ENCODE measurements around the gene USP9X.

Gene USP9X

DNA sequence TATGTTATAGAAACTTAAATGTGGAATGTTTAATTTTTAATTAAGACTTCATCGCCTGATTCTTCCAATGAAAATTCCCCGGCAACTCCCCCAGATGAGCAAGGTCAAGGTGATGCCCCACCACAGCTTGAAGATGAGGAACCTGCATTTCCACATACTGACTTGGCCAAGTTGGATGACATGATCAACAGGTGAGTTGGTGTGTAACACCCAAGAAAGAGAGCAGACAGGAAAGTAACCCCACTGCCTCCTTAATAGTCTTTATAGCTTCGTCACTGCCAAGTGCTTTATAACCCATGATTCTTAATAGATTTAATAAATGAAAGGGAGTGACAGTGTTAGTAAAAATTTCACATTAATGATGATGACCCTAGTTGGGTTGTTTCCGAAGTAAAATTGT is 43.7 kb downstream of the USP9X start:
- Histone ChIP-seq H3K4me3 (no peak overlapping the region), H3K9me3 (no peaks in the 10 kb centered on the region), H3K36me3 (peaks cover 0 to 42% (median 12%) of the 10 kb centered on the region in 3 donors), H3K4me1 (peaks cover 0 to 21% (median 5%) of the 10 kb centered on the region in 4 donors), H3K27ac (no peak overlapping the region), H3K27me3 (no peaks in the 10 kb centered on the region)
- no peak for DNase-seq
- intact Hi-C loops (cut with DNase I; ENCODE audit: low total_unique reads), result no loop called here
- TF ChIP-seq, protein P1, sequence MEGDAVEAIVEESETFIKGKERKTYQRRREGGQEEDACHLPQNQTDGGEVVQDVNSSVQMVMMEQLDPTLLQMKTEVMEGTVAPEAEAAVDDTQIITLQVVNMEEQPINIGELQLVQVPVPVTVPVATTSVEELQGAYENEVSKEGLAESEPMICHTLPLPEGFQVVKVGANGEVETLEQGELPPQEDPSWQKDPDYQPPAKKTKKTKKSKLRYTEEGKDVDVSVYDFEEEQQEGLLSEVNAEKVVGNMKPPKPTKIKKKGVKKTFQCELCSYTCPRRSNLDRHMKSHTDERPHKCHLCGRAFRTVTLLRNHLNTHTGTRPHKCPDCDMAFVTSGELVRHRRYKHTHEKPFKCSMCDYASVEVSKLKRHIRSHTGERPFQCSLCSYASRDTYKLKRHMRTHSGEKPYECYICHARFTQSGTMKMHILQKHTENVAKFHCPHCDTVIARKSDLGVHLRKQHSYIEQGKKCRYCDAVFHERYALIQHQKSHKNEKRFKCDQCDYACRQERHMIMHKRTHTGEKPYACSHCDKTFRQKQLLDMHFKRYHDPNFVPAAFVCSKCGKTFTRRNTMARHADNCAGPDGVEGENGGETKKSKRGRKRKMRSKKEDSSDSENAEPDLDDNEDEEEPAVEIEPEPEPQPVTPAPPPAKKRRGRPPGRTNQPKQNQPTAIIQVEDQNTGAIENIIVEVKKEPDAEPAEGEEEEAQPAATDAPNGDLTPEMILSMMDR (IDR thresholded peaks at IDR 0.05), result no peak

DNA sequence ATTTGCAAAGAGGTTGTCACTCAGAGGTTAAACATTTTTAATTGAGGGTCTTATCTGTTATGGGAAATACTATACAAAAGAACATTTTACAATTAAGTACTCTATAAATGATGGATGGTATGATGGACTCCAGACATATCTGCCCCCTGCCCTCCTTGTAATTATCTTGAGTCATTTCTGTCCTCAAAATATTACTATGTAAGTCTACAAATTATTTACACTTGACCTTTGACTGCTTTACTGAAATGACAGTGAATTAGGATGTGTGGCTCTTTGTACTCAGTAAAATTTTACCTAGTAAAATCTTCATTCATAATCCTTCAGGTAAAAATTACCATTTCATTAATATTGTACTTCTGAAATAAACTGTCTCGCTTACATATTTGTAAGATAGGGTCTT is 46.5 kb downstream of the USP9X start:
- no peak for DNase-seq
- peaks cover 0 to 14% (median 3%) of the 10 kb centered on the region in 4 donors for H3K4me1 ChIP-seq
- intact Hi-C loops (cut with DNase I; ENCODE audit: low total_unique reads), result no loop called here
- peaks cover 0 to 62% (median 21%) of the 10 kb centered on the region in 3 donors for H3K36me3 ChIP-seq
- H3K9me3 ChIP-seq, result no peaks in the 10 kb centered on the region
- H3K27me3 ChIP-seq, result no peaks in the 10 kb centered on the region
- no peak overlapping the region for H3K27ac ChIP-seq
- no peak overlapping the region for H3K4me3 ChIP-seq
- TF ChIP-seq, protein P1 (IDR thresholded peaks at IDR 0.05), result no peak

DNA sequence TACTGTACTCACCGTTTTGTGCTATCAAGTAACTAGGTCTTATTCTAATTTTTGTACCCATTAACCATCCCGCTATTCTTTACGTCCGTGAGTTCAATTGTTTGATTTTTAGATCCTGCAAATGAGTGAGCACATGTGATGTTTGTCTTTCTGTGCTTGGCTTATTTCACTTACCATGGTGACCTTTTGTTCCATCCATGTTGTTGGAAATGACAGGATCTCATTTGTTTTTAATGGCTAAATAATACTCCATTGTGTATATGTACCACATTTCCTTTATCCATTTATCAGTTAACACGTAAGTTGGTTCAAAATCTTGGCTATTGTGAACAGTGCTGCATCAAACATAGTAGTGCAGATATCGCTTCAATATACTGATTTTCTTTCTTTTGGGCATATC is 48.3 kb downstream of the USP9X start:
- Histone ChIP-seq H3K4me3 (no peak overlapping the region), H3K9me3 (no peaks in the 10 kb centered on the region), H3K4me1 (peaks cover 0 to 2% (median 0%) of the 10 kb centered on the region in 4 donors), H3K36me3 (peaks cover 0 to 71% (median 29%) of the 10 kb centered on the region in 3 donors), H3K27me3 (no peaks in the 10 kb centered on the region), H3K27ac (no peak overlapping the region)
- DNase-seq, result no peak
- TF ChIP-seq, protein P1 (IDR thresholded peaks at IDR 0.05), result no peak
- intact Hi-C loops (cut with DNase I; ENCODE audit: low total_unique reads), result no loop called here

DNA sequence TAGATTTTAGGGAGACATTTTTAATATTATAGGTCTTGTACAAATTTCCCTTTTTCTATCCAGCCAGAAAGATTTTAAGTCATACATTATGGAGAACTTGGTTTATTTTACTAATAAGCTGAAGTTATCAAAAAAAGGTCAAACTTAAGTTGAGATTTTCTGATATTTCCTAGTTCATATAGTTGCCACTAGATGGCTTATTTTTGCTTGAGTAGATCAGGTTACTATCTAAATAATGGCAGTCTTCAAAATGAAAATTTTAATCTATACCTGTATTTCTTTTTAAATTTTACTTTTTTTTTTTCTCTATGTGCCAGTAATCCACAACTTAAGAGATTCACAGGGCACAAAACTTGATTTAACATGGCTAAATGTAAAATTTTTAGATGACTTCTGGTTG is 52.3 kb downstream of the USP9X start:
- Histone ChIP-seq H3K4me3 (no peak overlapping the region), H3K36me3 (peaks cover 0 to 48% (median 33%) of the 10 kb centered on the region in 3 donors), H3K4me1 (peaks cover 0 to 5% (median 0%) of the 10 kb centered on the region in 4 donors), H3K27ac (no peak overlapping the region), H3K9me3 (no peaks in the 10 kb centered on the region), H3K27me3 (no peaks in the 10 kb centered on the region)
- DNase-seq, result no peak
- TF ChIP-seq, protein P1 (IDR thresholded peaks at IDR 0.05), result peak in 1 of 2 experiments; percentile 20
- intact Hi-C loops (cut with DNase I; ENCODE audit: low total_unique reads), result no loop called here

DNA sequence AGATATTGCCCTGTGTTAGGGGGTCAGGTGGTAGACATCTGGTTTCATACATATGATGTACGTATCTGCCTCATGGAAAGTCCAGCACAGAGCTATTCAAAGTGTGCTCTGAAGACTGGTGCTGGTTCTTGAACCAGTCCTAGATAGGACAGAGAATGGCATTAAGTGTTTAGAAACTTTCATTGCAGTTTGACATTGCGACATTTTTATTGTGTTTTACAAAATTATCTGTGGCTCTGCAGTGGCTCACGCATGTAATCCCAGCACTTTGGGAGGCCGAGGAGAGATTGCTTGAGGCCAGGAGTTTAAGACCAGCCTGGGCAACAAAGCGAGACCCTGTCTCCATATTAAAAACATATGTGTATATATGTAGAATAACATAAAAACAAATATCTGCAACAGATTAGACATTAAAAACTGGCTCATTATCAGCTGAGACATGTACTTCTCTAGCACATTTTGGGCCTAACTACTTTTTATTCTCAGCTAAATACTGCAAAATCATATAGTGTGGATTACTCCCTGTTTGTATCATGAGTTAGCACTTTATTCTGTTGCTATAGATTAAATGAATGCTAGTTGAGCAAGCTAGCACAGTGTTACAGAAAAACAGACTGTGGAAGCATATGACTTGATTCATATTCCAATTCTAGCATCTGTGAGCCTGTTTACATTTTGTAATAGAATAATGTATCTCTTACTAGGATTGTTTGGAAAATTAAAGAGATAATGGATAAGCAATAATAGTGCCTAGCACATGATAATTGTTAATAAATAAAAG is 57.1 kb downstream of the USP9X start:
- intact Hi-C loops (cut with DNase I; ENCODE audit: low total_unique reads), result no loop called here
- no peak overlapping the region for H3K4me3 ChIP-seq

More for the DNA sequence above, 57.1 kb downstream of the USP9X start:
- DNase-seq, result no peak
- TF ChIP-seq, protein P1 (IDR thresholded peaks at IDR 0.05), result no peak
- no peaks in the 10 kb centered on the region for H3K9me3 ChIP-seq
- H3K4me1 ChIP-seq, result peaks cover 0 to 5% (median 0%) of the 10 kb centered on the region in 4 donors
- no peaks in the 10 kb centered on the region for H3K27me3 ChIP-seq
- H3K27ac ChIP-seq, result no peak overlapping the region
- H3K36me3 ChIP-seq, result peaks cover 0 to 37% (median 31%) of the 10 kb centered on the region in 3 donors

Data from tibial artery (tissue), 4 donors.